Measurements from ENCODE around the gene PRR36.
"Not testable (repeated sequence)": the region's sequence is repeated elsewhere in the genome, so short reads cannot be mapped to it uniquely, and the experiment has no call there.

The PRR36 gene

GRCh38 chr19:7859831-7860713 lies 14.1 kb downstream of the PRR36 start:
- no peak for DNase-seq (ENCODE audit: low read depth)

GRCh38 chr19:7859087-7859486 lies 15.1 kb downstream of the PRR36 start:
- not testable (repeated sequence) for DNase-seq (ENCODE audit: low read depth)

GRCh38 chr19:7858109-7858770 lies 15.9 kb downstream of the PRR36 start:
- no peak for DNase-seq (ENCODE audit: low read depth)

GRCh38 chr19:7857727-7858108 lies 16.5 kb downstream of the PRR36 start:
- DNase-seq (ENCODE audit: low read depth) = no peak

- no peak for DNase-seq (ENCODE audit: low read depth)
These were observed 17.2 kb downstream of the PRR36 start for GRCh38 chr19:7856679-7857663.

GRCh38 chr19:7856109-7856591 lies 18.0 kb downstream of the PRR36 start:
- DNase-seq (ENCODE audit: low read depth) = no peak

- DNase-seq (ENCODE audit: low read depth) = no peak
These were observed 18.6 kb downstream of the PRR36 start for GRCh38 chr19:7855426-7856108.

GRCh38 chr19:7853770-7854128 lies 20.4 kb downstream of the PRR36 start:
- no peak for DNase-seq (ENCODE audit: low read depth)

- DNase-seq (ENCODE audit: low read depth) = peak; percentile 33
These were observed 21.1 kb downstream of the PRR36 start for GRCh38 chr19:7852851-7853769.

- DNase-seq (ENCODE audit: low read depth) = no peak
These were observed 22.3 kb downstream of the PRR36 start for GRCh38 chr19:7851623-7852500.

- no peak for DNase-seq (ENCODE audit: low read depth)
These were observed 23.1 kb downstream of the PRR36 start for GRCh38 chr19:7850945-7851622.

- DNase-seq (ENCODE audit: low read depth) = no peak
These were observed 24.0 kb downstream of the PRR36 start for GRCh38 chr19:7850000-7850813.

- no peak for DNase-seq (ENCODE audit: low read depth)
These were observed 24.6 kb downstream of the PRR36 start for GRCh38 chr19:7849631-7849999.

GRCh38 chr19:7848779-7849457 lies 25.3 kb downstream of the PRR36 start:
- no peak for DNase-seq (ENCODE audit: low read depth)

GRCh38 chr19:7847664-7848063 lies 26.5 kb downstream of the PRR36 start:
- DNase-seq (ENCODE audit: low read depth) = no peak

- no peak for DNase-seq (ENCODE audit: low read depth)
These were observed 28.0 kb downstream of the PRR36 start for GRCh38 chr19:7846155-7846646.
